K562 (cell line): Measurements from ENCODE around the gene MRPL10. TPM values are rescaled to one million over a fixed set of nuclear protein-coding genes. Genes with fewer than 3 reads are reported as not detected.

ENCODE experiments used
- ATAC-seq: fragments of 200-7000 bp; cut with Tn5 transposase; 3 replicates; pipeline ENCODE4 v1.9.1; 2020; ENCODE audit warnings: moderate library complexity
- BruUV-seq: library from RNA; stranded (reverse); fragments of 400-500 nt; replicated peaks from 2 replicates; lab custom pipeline; 2021; lab: Mats Ljungman, UMichigan
- CTCF ChIA-PET: fragments of 300-600 bp; formaldehyde crosslinking; extraction: SDS; loops from one replicate; lab custom pipeline; 2021; ENCODE audit warnings: low intra/inter-chr PET ratio; lab: Yijun Ruan, JAX
- POLR2A ChIA-PET: fragments of 300-600, 350-650 bp; sonication (Branson Sonifier 250); formaldehyde crosslinking; extraction: SDS; loops from one replicate; lab custom pipeline; 2021; ENCODE audit warnings: antibody characterized with exemption, inconsistent platforms; lab: Yijun Ruan, JAX
- DNase-seq, 4 experiments: peaks; one replicate each; pipeline versions ENCODE4 v3.0.0 to v3.0.0-alpha.2; 2011 to 2018; ENCODE audit warnings: low spot score in 3 of 4, mixed read lengths in 3 of 4; ENCODE audit errors: extremely low read depth in 1 of 4
- FAIRE-seq: peaks from 2 replicates; lab custom pipeline; 2011; peaks lifted over from hg19 to GRCh38; lab: Jason Lieb, UNC
- H2AFZ ChIP-seq: 2 replicates; pipeline ENCODE4 v1.6.0; 2011; ENCODE audit warnings: low read depth, low read length, control low read depth, inconsistent platforms
- H3K27ac ChIP-seq: fragments of 200-600 bp; 3 replicates; pipeline ENCODE4 v1.8.0; 2011; ENCODE audit warnings: low read depth, mild to moderate bottlenecking, control low read depth, inconsistent platforms, low read length, moderate library complexity, mixed read lengths; ENCODE audit errors: extremely low read depth
- H3K27me3 ChIP-seq, 2 experiments: fragments of 300-600 bp in 1 of 2; 2 replicates in 1 of 2; 3 replicates in 1 of 2; pipeline versions ENCODE4 v1.6.0 to v1.8.0; 2011; ENCODE audit warnings: inconsistent platforms in 2 of 2, low read length in 2 of 2, mild to moderate bottlenecking in 1 of 2, mixed read lengths in 1 of 2, moderate library complexity in 1 of 2; ENCODE audit not compliant: control insufficient read depth in 2 of 2, insufficient read depth in 2 of 2
- H3K36me3 ChIP-seq: fragments of 300-600 bp; 3 replicates; pipeline ENCODE4 v1.8.0; 2011; ENCODE audit warnings: mild to moderate bottlenecking, low read length, inconsistent platforms; ENCODE audit not compliant: control insufficient read depth, insufficient read depth
- H3K4me1 ChIP-seq, 2 experiments: fragments of 200-600 bp in 1 of 2; replicated peaks in 1 of 2; 2 replicates in 1 of 2; 3 replicates in 1 of 2; pipeline versions ENCODE4 v1.5.1 to v1.8.0; 2011; ENCODE audit warnings: inconsistent platforms in 2 of 2, low read length in 2 of 2, mild to moderate bottlenecking in 1 of 2, mixed read lengths in 1 of 2, moderate library complexity in 1 of 2; ENCODE audit not compliant: control insufficient read depth in 2 of 2, insufficient read depth in 2 of 2
- H3K4me2 ChIP-seq: 2 replicates; pipeline ENCODE4 v1.6.1; 2011; ENCODE audit warnings: low read length, control low read depth, inconsistent platforms, mixed read lengths; ENCODE audit not compliant: insufficient read depth
- H3K4me3 ChIP-seq: fragments of 200-600 bp; sonication (generic), shearing (Covaris generic); 2 replicates; pipeline ENCODE4 v1.5.1; 2016; ENCODE audit warnings: control low read depth, inconsistent platforms
- H3K79me2 ChIP-seq: fragments of 200-600 bp; 3 replicates; pipeline ENCODE4 v1.8.0; 2011; ENCODE audit warnings: low read length, inconsistent platforms; ENCODE audit not compliant: control insufficient read depth, insufficient read depth
- H3K9ac ChIP-seq, 2 experiments: 2 replicates each; pipeline versions ENCODE4 v1.6.0 to v1.6.1; 2011; ENCODE audit warnings: low read depth in 2 of 2, low read length in 2 of 2, control low read depth in 1 of 2, inconsistent platforms in 1 of 2, mild to moderate bottlenecking in 1 of 2, mixed read lengths in 1 of 2; ENCODE audit not compliant: insufficient read depth in 1 of 2
- H3K9me1 ChIP-seq: one replicate; pipeline ENCODE4 v1.6.0; 2011; ENCODE audit warnings: inconsistent platforms, mild to moderate bottlenecking, low read length, moderate library complexity; ENCODE audit not compliant: control insufficient read depth, insufficient read depth
- H3K9me3 ChIP-seq: replicated peaks from 2 replicates; pipeline ENCODE4 v1.5.1; 2011; ENCODE audit warnings: low read depth, low read length, inconsistent platforms; ENCODE audit not compliant: control insufficient read depth, insufficient read depth
- H4K20me1 ChIP-seq: replicated peaks from 2 replicates; pipeline ENCODE4 v1.6.1; 2011; ENCODE audit warnings: low read length, inconsistent platforms, mixed read lengths; ENCODE audit not compliant: control insufficient read depth, insufficient read depth
- MGA ChIP-seq: fragments of 450-650 bp; IDR thresholded peaks from 2 replicates; pipeline ENCODE4 v1.6.1; 2016; ENCODE audit warnings: mild to moderate bottlenecking, moderate library complexity
- PRDM10 ChIP-seq: fragments of 450-650 bp; IDR thresholded peaks from 2 replicates; pipeline ENCODE4 v1.6.1; 2018; ENCODE audit not compliant: partially characterized antibody
- ZBTB43 ChIP-seq: sonication (generic); formaldehyde crosslinking; IDR thresholded peaks from 2 replicates; pipeline ENCODE4 v1.8.0; 2023; ENCODE audit warnings: mild to moderate bottlenecking, missing genetic modification reagents
- WGBS: fragments of 100-300 bp; shearing (Covaris generic); methylation state at CpG from one replicate; pipeline ENCODE4 v1.1.6; 2016; ENCODE audit warnings: low coverage, mixed read lengths; ENCODE audit not compliant: insufficient coverage; ENCODE audit errors: missing lambda C conversion rate; 5-methylcytosine and 5-hydroxymethylcytosine counted together
- in situ Hi-C: fragments of 300-500 bp; cut with MboI; formaldehyde crosslinking; loops from 4 replicates; pipeline ENCODE4 v1.15.0; 2018; ENCODE audit warnings: inconsistent platforms, mixed read lengths
- intact Hi-C: fragments of 100-400 bp; cut with micrococcal nuclease; formaldehyde crosslinking; loops from 2 replicates; pipeline ENCODE4 v1.14.2; 2022
- polyA plus RNA-seq, 8 experiments: library from polyadenylated mRNA; depleted of rRNA in 4 of 8; stranded (reverse) in 5 of 8; unstranded in 3 of 8; fragments of >200 nt; fragmentation: Nextera tagmentation in 2 of 8; fragmentation: Illumina TruSeq in 1 of 8; extraction: Ambion mirVana in 2 of 8; extraction: Trizol in 1 of 8; gene quantifications; 2 replicates each; pipeline versions ENCODE4 v1.2.1 to v1.2.3, GENCODE V29; 2011 to 2014; ENCODE audit warnings: inconsistent platforms in 1 of 8, missing spikeins in 1 of 8
- total RNA-seq, 7 experiments: library from RNA; depleted of rRNA in 6 of 7; stranded (reverse); fragments of >200 nt in 6 of 7; fragmentation: Illumina TruSeq in 2 of 7; extraction: Trizol in 2 of 7; gene quantifications; 2 replicates each; pipeline versions ENCODE4 v1.2.1 to v1.2.3, GENCODE V29; 2011 to 2021; ENCODE audit warnings: low replicate concordance in 1 of 7

The MRPL10 gene
- total and polyA plus RNA-seq, 9 of the 15 experiments (the other 6 are each of a cell fraction or from before 2014, with no cell fraction given), result 27.8 to 105 (median 67.3) TPM

GRCh38 chr17:47867813-47868533 lies 36.6 kb upstream of the MRPL10 start:
- POLR2A ChIA-PET, result interaction anchor here (0.7 to 1.5 kb wide), 5 partner anchors 8 to 28 kb away, joined by 3 to 7 read pairs (median 3); partner anchors contain the start of genes SP2 and SP6
- H3K27me3 ChIP-seq, result no peaks in the 10 kb centered on the region
- 79% methylated on average over 11 of the region's 11 CpGs for WGBS
- TF ChIP-seq ZBTB43 (CRISPR knock-in tag), result no peak
- peak; percentile 84 for TF ChIP-seq MGA
- peak; percentile 78 for TF ChIP-seq PRDM10

More at GRCh38 chr17:47867813-47868533, 36.6 kb upstream of the MRPL10 start:
- Histone ChIP-seq H2AFZ (peak overlapping the region; percentile 23), H3K9me1 (no peaks in the 10 kb centered on the region), H3K4me1 (peaks cover 55 to 61% of the 10 kb centered on the region in 2 experiments), H3K9me3 (no peaks in the 10 kb centered on the region), H3K4me3 (no peak overlapping the region), H3K79me2 (no peaks in the 10 kb centered on the region), H4K20me1 (no peaks in the 10 kb centered on the region), H3K4me2 (peak overlapping the region; percentile 80; the same call in 1 of the 2 replicates), H3K9ac (peak overlapping the region; percentile 45 to 77; a peak in 2 of 4 replicates), H3K27ac (no peak overlapping the region; the same call in 2 of the 3 replicates), H3K36me3 (no peaks in the 10 kb centered on the region)
- CTCF ChIA-PET, result interaction anchor here (0.5 kb wide), 1 partner anchor 8 kb away, joined by 3 read pairs; no protein-coding TSS in a partner anchor
- no TSS peak for BruUV-seq
- FAIRE-seq, result no peak
- intact Hi-C loops, result no loop called here
- ATAC-seq, result peak; percentile 16
- DNase-seq, result peak in 1 of 4 experiments; percentile 29
- in situ Hi-C loops, result no loop called here
